ENCODE data around the gene FAM228A.

Gene FAM228A

GRCh38 chr2:24176326-24176725 is 1.5 kb downstream of the FAM228A start:
- H3K14ac ChIP-seq (ENCODE audit: low read length) = no peak overlapping the region
- no peak overlapping the region for H2AK5ac ChIP-seq (ENCODE audit: low read length)
- no peak overlapping the region for H2AFZ ChIP-seq (ENCODE audit: insufficient read depth, low read length, poor library complexity)
- H3K27ac ChIP-seq (ENCODE audit: low read depth, low read length) = no peak overlapping the region
- no peak overlapping the region for H3K9ac ChIP-seq (ENCODE audit: low read length)
- no peak overlapping the region for H2BK12ac ChIP-seq (ENCODE audit: low read length)
- H3K23ac ChIP-seq (ENCODE audit: low read length) = no peak overlapping the region
- no peaks in the 10 kb centered on the region for H3K36me3 ChIP-seq (ENCODE audit: control insufficient read depth in 1 of 2, insufficient read depth in 2 of 2, low read length in 2 of 2)
- H3K4me1 ChIP-seq (ENCODE audit: control insufficient read depth in 1 of 2, insufficient read depth in 2 of 2, low read length in 2 of 2) = no peaks in the 10 kb centered on the region
- no peaks in the 10 kb centered on the region for H3K79me1 ChIP-seq (ENCODE audit: low read length)
- no peak for DNase-seq
- H3K4me3 ChIP-seq (ENCODE audit: low read depth, low read length) = no peak overlapping the region
- H4K12ac ChIP-seq (ENCODE audit: low read depth, low read length) = no peak overlapping the region
- WGBS (ENCODE audit: extremely low coverage, insufficient coverage, insufficient read length) = no CpG with 5 or more reads among the region's 1 CpG
- H4K8ac ChIP-seq (ENCODE audit: low read depth, low read length) = no peak overlapping the region
- H4K91ac ChIP-seq (ENCODE audit: low read depth, low read length) = no peak overlapping the region
- H3K9me3 ChIP-seq (ENCODE audit: insufficient read depth, low read depth, low read length) = no peaks in the 10 kb centered on the region
- no peak overlapping the region for H3K4ac ChIP-seq (ENCODE audit: low read depth, low read length)
- no peak overlapping the region for H2BK120ac ChIP-seq (ENCODE audit: insufficient read depth, low read length, poor library complexity)
- no peak overlapping the region for H3K4me2 ChIP-seq (ENCODE audit: low read length)
- no peaks in the 10 kb centered on the region for H3K79me2 ChIP-seq (ENCODE audit: control insufficient read depth, insufficient read depth, low read length, poor library complexity)
- H2BK5ac ChIP-seq (ENCODE audit: low read depth, low read length, poor library complexity) = no peak overlapping the region
- no peak overlapping the region for H3K18ac ChIP-seq (ENCODE audit: low read length)
- no peaks in the 10 kb centered on the region for H3K27me3 ChIP-seq (ENCODE audit: insufficient read depth, low read length)

GRCh38 chr2:24179683-24180082 is 4.8 kb downstream of the FAM228A start:
- no peaks in the 10 kb centered on the region for H3K9me3 ChIP-seq (ENCODE audit: insufficient read depth, low read depth, low read length)
- H3K23ac ChIP-seq (ENCODE audit: low read length) = no peak overlapping the region
- no peak overlapping the region for H2BK120ac ChIP-seq (ENCODE audit: insufficient read depth, low read length, poor library complexity)
- peaks cover 0 to 2% of the 10 kb centered on the region in 2 experiments for H3K4me1 ChIP-seq (ENCODE audit: control insufficient read depth in 1 of 2, insufficient read depth in 2 of 2, low read length in 2 of 2)
- no peaks in the 10 kb centered on the region for H3K36me3 ChIP-seq (ENCODE audit: control insufficient read depth in 1 of 2, insufficient read depth in 2 of 2, low read length in 2 of 2)
- H3K4me3 ChIP-seq (ENCODE audit: low read depth, low read length) = no peak overlapping the region
- no peak for DNase-seq
- no peaks in the 10 kb centered on the region for H3K79me2 ChIP-seq (ENCODE audit: control insufficient read depth, insufficient read depth, low read length, poor library complexity)
- no peak overlapping the region for H4K91ac ChIP-seq (ENCODE audit: low read depth, low read length)
- H3K9ac ChIP-seq (ENCODE audit: low read length) = no peak overlapping the region
- H2AFZ ChIP-seq (ENCODE audit: insufficient read depth, low read length, poor library complexity) = no peak overlapping the region
- H3K18ac ChIP-seq (ENCODE audit: low read length) = no peak overlapping the region
- no peak overlapping the region for H3K4ac ChIP-seq (ENCODE audit: low read depth, low read length)
- no peak overlapping the region for H3K4me2 ChIP-seq (ENCODE audit: low read length)
- H2AK5ac ChIP-seq (ENCODE audit: low read length) = no peak overlapping the region
- no peak overlapping the region for H4K8ac ChIP-seq (ENCODE audit: low read depth, low read length)
- H3K27me3 ChIP-seq (ENCODE audit: insufficient read depth, low read length) = no peaks in the 10 kb centered on the region
- no peaks in the 10 kb centered on the region for H3K79me1 ChIP-seq (ENCODE audit: low read length)
- H2BK5ac ChIP-seq (ENCODE audit: low read depth, low read length, poor library complexity) = no peak overlapping the region
- no peak overlapping the region for H3K14ac ChIP-seq (ENCODE audit: low read length)
- H2BK12ac ChIP-seq (ENCODE audit: low read length) = no peak overlapping the region
- H3K27ac ChIP-seq (ENCODE audit: low read depth, low read length) = no peak overlapping the region
- H4K12ac ChIP-seq (ENCODE audit: low read depth, low read length) = no peak overlapping the region

GRCh38 chr2:24181849-24182248 is 7.0 kb downstream of the FAM228A start:
- no peaks in the 10 kb centered on the region for H3K36me3 ChIP-seq (ENCODE audit: control insufficient read depth in 1 of 2, insufficient read depth in 2 of 2, low read length in 2 of 2)

GRCh38 chr2:24182507-24182906 is 7.7 kb downstream of the FAM228A start:
- H3K18ac ChIP-seq (ENCODE audit: low read length) = no peak overlapping the region
- H4K8ac ChIP-seq (ENCODE audit: low read depth, low read length) = no peak overlapping the region
- no peak overlapping the region for H4K12ac ChIP-seq (ENCODE audit: low read depth, low read length)
- H3K4me2 ChIP-seq (ENCODE audit: low read length) = no peak overlapping the region
- H2BK5ac ChIP-seq (ENCODE audit: low read depth, low read length, poor library complexity) = no peak overlapping the region
- no peaks in the 10 kb centered on the region for H3K9me3 ChIP-seq (ENCODE audit: insufficient read depth, low read depth, low read length)
- WGBS (ENCODE audit: extremely low coverage, insufficient coverage, insufficient read length) = no CpG with 5 or more reads among the region's 7 CpGs
- no peak overlapping the region for H2BK120ac ChIP-seq (ENCODE audit: insufficient read depth, low read length, poor library complexity)
- no peak overlapping the region for H4K91ac ChIP-seq (ENCODE audit: low read depth, low read length)
- no peaks in the 10 kb centered on the region for H3K79me2 ChIP-seq (ENCODE audit: control insufficient read depth, insufficient read depth, low read length, poor library complexity)
- no peak overlapping the region for H2BK12ac ChIP-seq (ENCODE audit: low read length)
- H3K23ac ChIP-seq (ENCODE audit: low read length) = no peak overlapping the region
- H3K9ac ChIP-seq (ENCODE audit: low read length) = no peak overlapping the region
- no peaks in the 10 kb centered on the region for H3K79me1 ChIP-seq (ENCODE audit: low read length)
- no peak overlapping the region for H3K14ac ChIP-seq (ENCODE audit: low read length)
- H3K27ac ChIP-seq (ENCODE audit: low read depth, low read length) = no peak overlapping the region
- DNase-seq = no peak
- H3K4ac ChIP-seq (ENCODE audit: low read depth, low read length) = no peak overlapping the region
- no peak overlapping the region for H2AK5ac ChIP-seq (ENCODE audit: low read length)
- peaks cover 0 to 2% of the 10 kb centered on the region in 2 experiments for H3K4me1 ChIP-seq (ENCODE audit: control insufficient read depth in 1 of 2, insufficient read depth in 2 of 2, low read length in 2 of 2)
- no peaks in the 10 kb centered on the region for H3K36me3 ChIP-seq (ENCODE audit: control insufficient read depth in 1 of 2, insufficient read depth in 2 of 2, low read length in 2 of 2)
- H3K27me3 ChIP-seq (ENCODE audit: insufficient read depth, low read length) = no peaks in the 10 kb centered on the region
- no peak overlapping the region for H2AFZ ChIP-seq (ENCODE audit: insufficient read depth, low read length, poor library complexity)
- no peak overlapping the region for H3K4me3 ChIP-seq (ENCODE audit: low read depth, low read length)

More at GRCh38 chr2:24181849-24182248, 7.0 kb downstream of the FAM228A start:
- Histone ChIP-seq H2BK12ac (ENCODE audit: low read length) (no peak overlapping the region), H2BK120ac (ENCODE audit: insufficient read depth, low read length, poor library complexity) (no peak overlapping the region), H3K9ac (ENCODE audit: low read length) (no peak overlapping the region), H2AK5ac (ENCODE audit: low read length) (no peak overlapping the region), H2BK5ac (ENCODE audit: low read depth, low read length, poor library complexity) (no peak overlapping the region), H3K4ac (ENCODE audit: low read depth, low read length) (no peak overlapping the region), H3K27me3 (ENCODE audit: insufficient read depth, low read length) (no peaks in the 10 kb centered on the region), H3K4me2 (ENCODE audit: low read length) (no peak overlapping the region), H3K27ac (ENCODE audit: low read depth, low read length) (no peak overlapping the region), H3K79me1 (ENCODE audit: low read length) (no peaks in the 10 kb centered on the region), H3K18ac (ENCODE audit: low read length) (no peak overlapping the region), H3K4me3 (ENCODE audit: low read depth, low read length) (no peak overlapping the region), H4K8ac (ENCODE audit: low read depth, low read length) (no peak overlapping the region), H3K9me3 (ENCODE audit: insufficient read depth, low read depth, low read length) (no peaks in the 10 kb centered on the region), H3K4me1 (ENCODE audit: control insufficient read depth in 1 of 2, insufficient read depth in 2 of 2, low read length in 2 of 2) (peaks cover 0 to 2% of the 10 kb centered on the region in 2 experiments), H3K14ac (ENCODE audit: low read length) (no peak overlapping the region), H3K23ac (ENCODE audit: low read length) (no peak overlapping the region), H4K12ac (ENCODE audit: low read depth, low read length) (no peak overlapping the region), H3K79me2 (ENCODE audit: control insufficient read depth, insufficient read depth, low read length, poor library complexity) (no peaks in the 10 kb centered on the region), H4K91ac (ENCODE audit: low read depth, low read length) (no peak overlapping the region), H2AFZ (ENCODE audit: insufficient read depth, low read length, poor library complexity) (no peak overlapping the region)
- WGBS (ENCODE audit: extremely low coverage, insufficient coverage, insufficient read length) = no CpG with 5 or more reads among the region's 6 CpGs
- no peak for DNase-seq
